ENCODE results near the gene TMEM163.

Gene TMEM163

DNA sequence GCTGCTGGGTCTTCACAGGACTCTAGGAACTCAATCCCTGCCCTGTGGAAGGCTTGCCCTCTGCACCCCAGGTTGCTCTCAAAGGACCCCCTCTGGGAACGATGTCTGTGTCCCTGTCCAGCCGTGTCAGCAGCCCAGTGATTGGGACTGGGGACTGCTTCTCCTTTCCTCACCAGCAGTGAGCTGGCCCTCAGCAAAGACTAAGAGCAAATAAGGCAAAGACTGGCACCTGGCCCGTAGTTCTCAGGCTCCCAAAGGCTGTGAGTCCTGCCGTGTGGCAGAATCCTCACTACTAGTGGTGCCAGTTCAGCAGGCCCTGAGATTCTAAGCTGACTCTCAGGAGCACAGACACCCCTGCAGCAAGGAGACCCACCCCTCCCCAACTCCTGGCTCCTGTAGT, 47.8 kb downstream of the TMEM163 start:
- H4K20me1 ChIP-seq (ENCODE audit: insufficient read depth, low read length), result no peaks in the 10 kb centered on the region
- no peaks in the 10 kb centered on the region for H3K36me3 ChIP-seq (ENCODE audit: insufficient read depth, low read length)
- no peaks in the 10 kb centered on the region; the same call in 1 of the 2 replicates for H3K27me3 ChIP-seq (ENCODE audit: insufficient read depth, low read length)
- no peak overlapping the region for H3K9ac ChIP-seq (ENCODE audit: low read length)
- no peaks in the 10 kb centered on the region for H3F3A ChIP-seq (ENCODE audit: insufficient read depth, low read length)
- H3K27ac ChIP-seq (ENCODE audit: low read depth, low read length, poor library complexity, severe bottlenecking), result no peak overlapping the region
- H2AFZ ChIP-seq (ENCODE audit: low read length), result no peak overlapping the region
- H3K4me2 ChIP-seq (ENCODE audit: low read length), result no peak overlapping the region
- H3K4me1 ChIP-seq (ENCODE audit: insufficient read depth, low read length, severe bottlenecking), result no peaks in the 10 kb centered on the region
- H3K9me3 ChIP-seq (ENCODE audit: low read length), result no peaks in the 10 kb centered on the region
- TF ChIP-seq, protein P1, sequence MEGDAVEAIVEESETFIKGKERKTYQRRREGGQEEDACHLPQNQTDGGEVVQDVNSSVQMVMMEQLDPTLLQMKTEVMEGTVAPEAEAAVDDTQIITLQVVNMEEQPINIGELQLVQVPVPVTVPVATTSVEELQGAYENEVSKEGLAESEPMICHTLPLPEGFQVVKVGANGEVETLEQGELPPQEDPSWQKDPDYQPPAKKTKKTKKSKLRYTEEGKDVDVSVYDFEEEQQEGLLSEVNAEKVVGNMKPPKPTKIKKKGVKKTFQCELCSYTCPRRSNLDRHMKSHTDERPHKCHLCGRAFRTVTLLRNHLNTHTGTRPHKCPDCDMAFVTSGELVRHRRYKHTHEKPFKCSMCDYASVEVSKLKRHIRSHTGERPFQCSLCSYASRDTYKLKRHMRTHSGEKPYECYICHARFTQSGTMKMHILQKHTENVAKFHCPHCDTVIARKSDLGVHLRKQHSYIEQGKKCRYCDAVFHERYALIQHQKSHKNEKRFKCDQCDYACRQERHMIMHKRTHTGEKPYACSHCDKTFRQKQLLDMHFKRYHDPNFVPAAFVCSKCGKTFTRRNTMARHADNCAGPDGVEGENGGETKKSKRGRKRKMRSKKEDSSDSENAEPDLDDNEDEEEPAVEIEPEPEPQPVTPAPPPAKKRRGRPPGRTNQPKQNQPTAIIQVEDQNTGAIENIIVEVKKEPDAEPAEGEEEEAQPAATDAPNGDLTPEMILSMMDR (IDR thresholded peaks at IDR 0.05; ENCODE audit: low read length), result no peak
- no peak for TF ChIP-seq EZH2 (IDR thresholded peaks at IDR 0.05; ENCODE audit: borderline replicate concordance, low read length)
- no peaks in the 10 kb centered on the region for H3K79me2 ChIP-seq (ENCODE audit: insufficient read depth, low read length)
- no peaks in the 10 kb centered on the region for H3K9me2 ChIP-seq (ENCODE audit: low read depth, low read length)
- no peak overlapping the region for H3K4me3 ChIP-seq (ENCODE audit: low read depth, low read length, poor library complexity, severe bottlenecking)

DNA sequence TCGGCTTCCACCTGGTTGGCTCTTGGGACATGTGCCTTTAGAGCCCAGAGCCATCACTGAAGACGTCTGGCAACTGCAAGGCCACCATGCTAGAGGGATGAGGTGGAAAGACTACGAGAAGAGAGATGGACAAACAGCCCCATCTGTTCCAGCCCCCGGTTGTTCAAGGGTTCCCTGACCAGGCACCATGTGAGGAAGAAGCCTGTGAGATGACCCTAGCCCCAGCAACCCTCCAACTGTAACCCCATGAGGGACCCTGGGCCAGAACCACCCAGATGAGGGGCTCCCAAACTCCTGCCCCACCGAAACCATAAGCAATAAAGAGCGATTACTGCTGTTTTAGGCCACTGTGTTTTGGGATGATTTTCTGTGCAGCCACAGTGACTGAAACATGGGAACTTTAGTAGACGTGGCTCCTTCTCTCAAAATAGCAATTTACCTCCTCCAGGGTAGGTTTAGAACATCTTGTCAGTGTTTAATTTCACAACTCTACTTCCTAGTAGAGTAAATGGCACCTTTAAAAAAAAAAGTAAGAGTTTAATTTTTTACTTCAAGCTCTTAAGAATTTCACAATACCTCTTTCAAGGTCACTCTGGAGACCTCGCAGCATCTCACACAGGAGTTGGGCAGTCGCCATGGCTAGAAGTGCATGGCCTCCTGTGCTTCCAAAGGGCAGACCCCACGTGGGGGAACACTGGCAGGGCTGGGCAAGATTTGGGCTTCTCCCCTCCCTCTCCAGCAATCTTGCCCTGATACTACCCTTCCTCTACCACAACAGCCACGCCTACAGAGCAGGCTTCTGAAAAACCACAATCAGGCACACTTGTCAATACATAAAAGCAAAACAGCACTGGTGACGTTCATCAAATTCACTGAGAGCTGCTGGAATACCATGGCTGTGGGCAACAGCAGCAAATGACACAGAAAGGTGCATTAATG, 48.8 kb downstream of the TMEM163 start:
- Histone ChIP-seq H3K9ac (ENCODE audit: low read length) (no peak overlapping the region), H3K36me3 (ENCODE audit: insufficient read depth, low read length) (no peaks in the 10 kb centered on the region), H3K4me2 (ENCODE audit: low read length) (no peak overlapping the region), H3K4me3 (ENCODE audit: low read depth, low read length, poor library complexity, severe bottlenecking) (no peak overlapping the region), H3K79me2 (ENCODE audit: insufficient read depth, low read length) (no peaks in the 10 kb centered on the region), H3K27ac (ENCODE audit: low read depth, low read length, poor library complexity, severe bottlenecking) (no peak overlapping the region), H3K9me2 (ENCODE audit: low read depth, low read length) (no peaks in the 10 kb centered on the region), H4K20me1 (ENCODE audit: insufficient read depth, low read length) (no peaks in the 10 kb centered on the region), H3K27me3 (ENCODE audit: insufficient read depth, low read length) (no peaks in the 10 kb centered on the region; the same call in 1 of the 2 replicates), H2AFZ (ENCODE audit: low read length) (no peak overlapping the region), H3F3A (ENCODE audit: insufficient read depth, low read length) (no peaks in the 10 kb centered on the region), H3K4me1 (ENCODE audit: insufficient read depth, low read length, severe bottlenecking) (no peaks in the 10 kb centered on the region), H3K9me3 (ENCODE audit: low read length) (no peaks in the 10 kb centered on the region)
- TF ChIP-seq EZH2 (IDR thresholded peaks at IDR 0.05; ENCODE audit: borderline replicate concordance, low read length), result no peak

DNA sequence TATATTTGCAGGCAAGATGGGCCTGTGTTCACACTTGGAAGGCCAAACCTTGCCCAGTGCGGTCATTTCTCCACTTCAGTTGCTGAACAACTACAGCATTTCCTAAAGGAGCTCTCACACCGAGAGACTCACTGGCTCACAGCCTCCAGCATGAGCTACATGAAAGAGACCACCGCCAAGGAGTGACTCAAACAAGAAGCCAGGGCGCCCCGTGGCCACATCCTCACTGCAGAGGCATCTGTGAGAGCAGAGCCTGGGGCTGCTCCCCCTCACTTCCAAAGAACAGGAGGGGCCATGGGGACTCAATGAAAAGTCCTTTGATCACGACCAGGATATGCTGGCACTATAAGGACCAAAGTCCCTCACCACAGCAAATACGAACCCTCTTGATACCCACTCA, 50.0 kb downstream of the TMEM163 start:
- no peaks in the 10 kb centered on the region for H3F3A ChIP-seq (ENCODE audit: insufficient read depth, low read length)
- no peaks in the 10 kb centered on the region for H3K36me3 ChIP-seq (ENCODE audit: insufficient read depth, low read length)
- TF ChIP-seq, protein P1 (IDR thresholded peaks at IDR 0.05; ENCODE audit: low read length), result no peak
- TF ChIP-seq EZH2 (IDR thresholded peaks at IDR 0.05; ENCODE audit: borderline replicate concordance, low read length), result no peak
- no peaks in the 10 kb centered on the region for H3K9me3 ChIP-seq (ENCODE audit: low read length)
- no peaks in the 10 kb centered on the region for H3K79me2 ChIP-seq (ENCODE audit: insufficient read depth, low read length)
- no peaks in the 10 kb centered on the region for H3K9me2 ChIP-seq (ENCODE audit: low read depth, low read length)
- no peak overlapping the region for H3K9ac ChIP-seq (ENCODE audit: low read length)
- no peaks in the 10 kb centered on the region for H3K4me1 ChIP-seq (ENCODE audit: insufficient read depth, low read length, severe bottlenecking)
- no peak overlapping the region for H2AFZ ChIP-seq (ENCODE audit: low read length)
- H3K4me3 ChIP-seq (ENCODE audit: low read depth, low read length, poor library complexity, severe bottlenecking), result no peak overlapping the region
- H3K27me3 ChIP-seq (ENCODE audit: insufficient read depth, low read length), result no peaks in the 10 kb centered on the region; the same call in 1 of the 2 replicates
- no peak overlapping the region for H3K27ac ChIP-seq (ENCODE audit: low read depth, low read length, poor library complexity, severe bottlenecking)
- no peak overlapping the region for H3K4me2 ChIP-seq (ENCODE audit: low read length)
- H4K20me1 ChIP-seq (ENCODE audit: insufficient read depth, low read length), result no peaks in the 10 kb centered on the region

Measured in OCI-LY1 (cell line).